Vagina (tissue), 2 donors: ENCODE measurements around the gene ATXN1L.

Experiments
- CTCF ChIP-seq, 3 experiments: fragments of 450-650 bp in 2 of 3; fragments of 200-600 bp in 1 of 3; sonication (generic) in 1 of 3; IDR thresholded peaks; one replicate each; pipeline ENCODE4 v1.5.1; 2017 to 2019; ENCODE audit warnings: antibody characterized with exemption in 3 of 3, mild to moderate bottlenecking in 2 of 3, moderate library complexity in 2 of 3
- POLR2A ChIP-seq, 2 donors: fragments of 450-650 bp; IDR thresholded peaks; one replicate each; pipeline ENCODE4 v1.6.1; 2017; ENCODE audit warnings: antibody characterized with exemption in 2 of 2, mild to moderate bottlenecking in 2 of 2, moderate library complexity in 2 of 2

GRCh38 chr16:71882505-71883167 is 36.9 kb downstream of the ATXN1L start:
- TF ChIP-seq CTCF (IDR thresholded peaks at IDR 0.05): peak; percentile 53 to 82 (median 59)
- no peak for TF ChIP-seq POLR2A (IDR thresholded peaks at IDR 0.05)
